A549 (cell line): Measurements from ENCODE around the gene UBAC2. TPM values are rescaled to one million over a fixed set of nuclear protein-coding genes. Genes with fewer than 3 reads are reported as not detected.

ENCODE experiments used
- ATAC-seq, 2 experiments: fragments of 200-7000 bp in 1 of 2; fragments of >200 bp in 1 of 2; cut with Nextera tagmentation in 1 of 2; cut with Tn5 transposase in 1 of 2; 3 replicates each; pipeline versions ENCODE4 v1.8.0 to v1.9.1; 2018 to 2020; ENCODE audit warnings: mild to moderate bottlenecking in 1 of 2, moderate library complexity in 1 of 2
- CTCF ChIA-PET: fragments of 300-600 bp; sonication (Branson Sonifier 250); formaldehyde crosslinking; extraction: SDS; loops from one replicate; lab custom pipeline; 2021; ENCODE audit warnings: antibody characterized with exemption, inconsistent platforms; lab: Yijun Ruan, JAX
- POLR2A ChIA-PET: fragments of 350-600 bp; formaldehyde crosslinking; extraction: SDS; loops from one replicate; lab custom pipeline; 2021; ENCODE audit warnings: antibody characterized with exemption, inconsistent platforms; lab: Yijun Ruan, JAX
- DNase-seq, 2 experiments: peaks; one replicate each; pipeline versions ENCODE4 v3.0.0 to v3.0.0-alpha.2; 2011 to 2016; ENCODE audit warnings: low read depth in 1 of 2, low spot score in 1 of 2
- FAIRE-seq: peaks from 2 replicates; lab custom pipeline; 2011; peaks lifted over from hg19 to GRCh38; lab: Jason Lieb, UNC
- H3K27ac ChIP-seq, 2 experiments: fragments of >200 bp; sonication (Bioruptor Twin); formaldehyde crosslinking; 3 replicates each; pipeline ENCODE4 v1.5.1; 2016 to 2017
- H3K4me1 ChIP-seq: fragments of >200 bp; sonication (Bioruptor Twin); formaldehyde crosslinking; 3 replicates; pipeline ENCODE4 v1.6.1; 2016
- H3K4me2 ChIP-seq: fragments of >200 bp; sonication (Bioruptor Twin); formaldehyde crosslinking; 3 replicates; pipeline ENCODE4 v1.6.1; 2016
- H3K4me3 ChIP-seq: fragments of >200 bp; sonication (Bioruptor Twin); formaldehyde crosslinking; 3 replicates; pipeline ENCODE4 v1.5.1; 2016
- H3K9me3 ChIP-seq: fragments of >200 bp; sonication (Bioruptor Twin); formaldehyde crosslinking; 3 replicates; pipeline ENCODE4 v1.6.1; 2016
- BHLHE40 ChIP-seq: IDR thresholded peaks from 2 replicates; pipeline ENCODE4 v1.6.1; 2012; ENCODE audit warnings: low read depth, low read length, inconsistent platforms
- CBX8 ChIP-seq: fragments of 200-600 bp; sonication (generic); IDR thresholded peaks from 2 replicates; pipeline ENCODE4 v1.6.1; 2016
- E2F6 ChIP-seq: IDR thresholded peaks from 2 replicates; pipeline ENCODE4 v1.6.1; 2012; ENCODE audit warnings: low read depth, borderline replicate concordance
- EHF ChIP-seq: fragments of 250-450 bp; sonication (Bioruptor Pico); IDR thresholded peaks from 2 replicates; pipeline ENCODE4 v1.5.0; 2020; ENCODE audit warnings: mild to moderate bottlenecking
- EHMT2 ChIP-seq: fragments of 200-600 bp; sonication (generic); IDR thresholded peaks from 2 replicates; pipeline ENCODE4 v1.6.1; 2016; ENCODE audit warnings: antibody characterized with exemption, low read depth, mild to moderate bottlenecking, moderate library complexity
- EP300 ChIP-seq, 2 experiments: fragments of >200 bp; sonication (Bioruptor Twin); formaldehyde crosslinking; IDR thresholded peaks; 2 replicates in 1 of 2; 3 replicates in 1 of 2; pipeline ENCODE4 v1.6.1; 2016 to 2017
- ESRRA ChIP-seq: fragments of 150-350 bp; IDR thresholded peaks from 2 replicates; pipeline ENCODE4 v1.6.1; 2014; ENCODE audit warnings: mild to moderate bottlenecking, low read length, borderline replicate concordance
- FOSB ChIP-seq: fragments of 250-450 bp; sonication (Bioruptor Pico); IDR thresholded peaks from 2 replicates; pipeline ENCODE4 v1.5.0; 2020; ENCODE audit warnings: mild to moderate bottlenecking, moderate library complexity
- HDAC2 ChIP-seq: fragments of 200-600 bp; sonication (generic); IDR thresholded peaks from 2 replicates; pipeline ENCODE4 v1.6.1; 2016
- HOXB13 ChIP-seq: fragments of 250-450 bp; sonication (Bioruptor Pico); IDR thresholded peaks from 2 replicates; pipeline ENCODE4 v1.5.0; 2020; ENCODE audit warnings: low read depth, mild to moderate bottlenecking, moderate library complexity
- JUNB ChIP-seq: fragments of >200 bp; sonication (Bioruptor Twin); formaldehyde crosslinking; IDR thresholded peaks from 2 replicates; pipeline ENCODE4 v1.6.1; 2016
- KDM5A ChIP-seq: fragments of 200-600 bp; sonication (generic); IDR thresholded peaks from 2 replicates; pipeline ENCODE4 v1.6.1; 2016; ENCODE audit warnings: antibody characterized with exemption, mild to moderate bottlenecking
- NFE2L2 ChIP-seq: fragments of 150-350 bp; conservative IDR thresholded peaks from 2 replicates; pipeline ENCODE4 v1.6.1; 2014; ENCODE audit warnings: low read length
- NR3C1 ChIP-seq: fragments of >200 bp; sonication (Bioruptor Twin); formaldehyde crosslinking; IDR thresholded peaks from 3 replicates; pipeline ENCODE4 v1.6.1; 2017
- PHF8 ChIP-seq: fragments of 200-600 bp; sonication (generic); IDR thresholded peaks from 2 replicates; pipeline ENCODE4 v1.6.1; 2016; ENCODE audit warnings: low read depth, mild to moderate bottlenecking, antibody characterized with exemption, moderate library complexity, borderline replicate concordance
- POLR2AphosphoS2 ChIP-seq: conservative IDR thresholded peaks from 2 replicates; pipeline ENCODE4 v1.6.1; 2012; ENCODE audit warnings: low read length, improper control_type of control experiment, inconsistent platforms
- RCOR1 ChIP-seq: fragments of 150-350 bp; IDR thresholded peaks from 2 replicates; pipeline ENCODE4 v1.6.1; 2014; ENCODE audit warnings: antibody characterized with exemption, low read length, low read depth
- RNF2 ChIP-seq: fragments of 200-600 bp; sonication (generic); IDR thresholded peaks from 2 replicates; pipeline ENCODE4 v1.6.1; 2016; ENCODE audit warnings: low read depth, mild to moderate bottlenecking, antibody characterized with exemption, moderate library complexity, borderline replicate concordance
- SMC3 ChIP-seq: fragments of >200 bp; sonication (Bioruptor Twin); formaldehyde crosslinking; IDR thresholded peaks from 3 replicates; pipeline ENCODE4 v1.6.1; 2018; ENCODE audit warnings: inconsistent platforms
- SREBF2 ChIP-seq: fragments of 450-650 bp; IDR thresholded peaks from 2 replicates; pipeline ENCODE4 v1.6.1; 2014; ENCODE audit warnings: mild to moderate bottlenecking, moderate library complexity
- ZC3H11A ChIP-seq: fragments of 450-650 bp; IDR thresholded peaks from 2 replicates; pipeline ENCODE4 v1.6.1; 2014; ENCODE audit warnings: antibody characterized with exemption, mild to moderate bottlenecking
- WGBS: methylation state at CpG from one replicate; pipeline ENCODE4 v1.1.6; 2017; ENCODE audit errors: missing lambda C conversion rate; 5-methylcytosine and 5-hydroxymethylcytosine counted together
- polyA plus RNA-seq, 4 experiments: library from polyadenylated mRNA; depleted of rRNA in 3 of 4; stranded (reverse); fragments of >200 nt; fragmentation: RNase III in 1 of 4; extraction: RNeasy Plus Mini Kit Qiagen cat#74134 plus additional on column Dnase treatment in 1 of 4; gene quantifications; 2 replicates in 3 of 4; 3 replicates in 1 of 4; pipeline ENCODE4 v1.2.3, GENCODE V29; 2011 to 2017
- TF ChIP-seq, protein P1 (sequence below): fragments of 200-600 bp; sonication (generic); IDR thresholded peaks from 2 replicates; pipeline ENCODE4 v1.6.1; 2016; ENCODE audit warnings: antibody characterized with exemption, mild to moderate bottlenecking, moderate library complexity
- TF ChIP-seq, protein P2 (sequence below): fragments of 450-650 bp; IDR thresholded peaks from 2 replicates; pipeline ENCODE4 v1.6.1; 2014; ENCODE audit warnings: antibody characterized with exemption
- TF ChIP-seq, protein P3 (sequence below): fragments of >200 bp; sonication (Bioruptor Twin); formaldehyde crosslinking; IDR thresholded peaks from 3 replicates; pipeline ENCODE4 v1.5.1; 2016

Gene UBAC2
- polyA plus RNA-seq, 2 of the 4 experiments (the other 2 are of a cell fraction) = 61.6 to 103 TPM

GRCh38 chr13:99375738-99376080 is 175.1 kb downstream of the UBAC2 start:
- 92% methylated on average over 2 of the region's 2 CpGs for WGBS
- ATAC-seq (no peak), FAIRE-seq (no peak), DNase-seq (no peak)
- H3K9me3 ChIP-seq = no peaks in the 10 kb centered on the region
- ChIA-PET CTCF (interaction anchor here (2.5 kb wide), 1 partner anchor 61 kb away, joined by 8 read pairs; no protein-coding TSS in a partner anchor), POLR2A (no interaction called here)
- H3K4me3 ChIP-seq = no peak overlapping the region
- TF ChIP-seq EHF (CRISPR knock-in tag) (no peak), NR3C1 (no peak), CBX8 (no peak), SMC3 (no peak), ZC3H11A (no peak), RCOR1 (no peak)
- TF ChIP-seq, protein P1, sequence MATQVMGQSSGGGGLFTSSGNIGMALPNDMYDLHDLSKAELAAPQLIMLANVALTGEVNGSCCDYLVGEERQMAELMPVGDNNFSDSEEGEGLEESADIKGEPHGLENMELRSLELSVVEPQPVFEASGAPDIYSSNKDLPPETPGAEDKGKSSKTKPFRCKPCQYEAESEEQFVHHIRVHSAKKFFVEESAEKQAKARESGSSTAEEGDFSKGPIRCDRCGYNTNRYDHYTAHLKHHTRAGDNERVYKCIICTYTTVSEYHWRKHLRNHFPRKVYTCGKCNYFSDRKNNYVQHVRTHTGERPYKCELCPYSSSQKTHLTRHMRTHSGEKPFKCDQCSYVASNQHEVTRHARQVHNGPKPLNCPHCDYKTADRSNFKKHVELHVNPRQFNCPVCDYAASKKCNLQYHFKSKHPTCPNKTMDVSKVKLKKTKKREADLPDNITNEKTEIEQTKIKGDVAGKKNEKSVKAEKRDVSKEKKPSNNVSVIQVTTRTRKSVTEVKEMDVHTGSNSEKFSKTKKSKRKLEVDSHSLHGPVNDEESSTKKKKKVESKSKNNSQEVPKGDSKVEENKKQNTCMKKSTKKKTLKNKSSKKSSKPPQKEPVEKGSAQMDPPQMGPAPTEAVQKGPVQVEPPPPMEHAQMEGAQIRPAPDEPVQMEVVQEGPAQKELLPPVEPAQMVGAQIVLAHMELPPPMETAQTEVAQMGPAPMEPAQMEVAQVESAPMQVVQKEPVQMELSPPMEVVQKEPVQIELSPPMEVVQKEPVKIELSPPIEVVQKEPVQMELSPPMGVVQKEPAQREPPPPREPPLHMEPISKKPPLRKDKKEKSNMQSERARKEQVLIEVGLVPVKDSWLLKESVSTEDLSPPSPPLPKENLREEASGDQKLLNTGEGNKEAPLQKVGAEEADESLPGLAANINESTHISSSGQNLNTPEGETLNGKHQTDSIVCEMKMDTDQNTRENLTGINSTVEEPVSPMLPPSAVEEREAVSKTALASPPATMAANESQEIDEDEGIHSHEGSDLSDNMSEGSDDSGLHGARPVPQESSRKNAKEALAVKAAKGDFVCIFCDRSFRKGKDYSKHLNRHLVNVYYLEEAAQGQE = no peak
- H3K4me2 ChIP-seq = no peak overlapping the region
- H3K27ac ChIP-seq = no peak overlapping the region
- no peaks in the 10 kb centered on the region for H3K4me1 ChIP-seq

GRCh38 chr13:99376132-99376531 is 175.5 kb downstream of the UBAC2 start:
- H3K27ac ChIP-seq = no peak overlapping the region
- CTCF ChIA-PET = interaction anchor here (0.7 to 2.5 kb wide), 2 partner anchors 8 to 60 kb away, joined by 3 to 8 read pairs; no protein-coding TSS in a partner anchor

GRCh38 chr13:99376924-99377323 is 176.3 kb downstream of the UBAC2 start:
- Histone ChIP-seq H3K27ac (no peak overlapping the region), H3K9me3 (no peaks in the 10 kb centered on the region), H3K4me2 (no peak overlapping the region), H3K4me1 (no peaks in the 10 kb centered on the region), H3K4me3 (no peak overlapping the region)
- CTCF ChIA-PET = interaction anchor here (0.7 to 3.6 kb wide), 3 partner anchors 8 to 60 kb away, joined by 3 to 13 read pairs (median 8); no protein-coding TSS in a partner anchor
- 92% methylated on average over 8 of the region's 9 CpGs for WGBS
- POLR2A ChIA-PET = no interaction called here
- DNase-seq (no peak), FAIRE-seq (no peak), ATAC-seq (no peak)
- no peak for TF ChIP-seq EHMT2
- TF ChIP-seq, protein P2, sequence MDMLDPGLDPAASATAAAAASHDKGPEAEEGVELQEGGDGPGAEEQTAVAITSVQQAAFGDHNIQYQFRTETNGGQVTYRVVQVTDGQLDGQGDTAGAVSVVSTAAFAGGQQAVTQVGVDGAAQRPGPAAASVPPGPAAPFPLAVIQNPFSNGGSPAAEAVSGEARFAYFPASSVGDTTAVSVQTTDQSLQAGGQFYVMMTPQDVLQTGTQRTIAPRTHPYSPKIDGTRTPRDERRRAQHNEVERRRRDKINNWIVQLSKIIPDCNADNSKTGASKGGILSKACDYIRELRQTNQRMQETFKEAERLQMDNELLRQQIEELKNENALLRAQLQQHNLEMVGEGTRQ = no peak
- TF ChIP-seq, protein P3, sequence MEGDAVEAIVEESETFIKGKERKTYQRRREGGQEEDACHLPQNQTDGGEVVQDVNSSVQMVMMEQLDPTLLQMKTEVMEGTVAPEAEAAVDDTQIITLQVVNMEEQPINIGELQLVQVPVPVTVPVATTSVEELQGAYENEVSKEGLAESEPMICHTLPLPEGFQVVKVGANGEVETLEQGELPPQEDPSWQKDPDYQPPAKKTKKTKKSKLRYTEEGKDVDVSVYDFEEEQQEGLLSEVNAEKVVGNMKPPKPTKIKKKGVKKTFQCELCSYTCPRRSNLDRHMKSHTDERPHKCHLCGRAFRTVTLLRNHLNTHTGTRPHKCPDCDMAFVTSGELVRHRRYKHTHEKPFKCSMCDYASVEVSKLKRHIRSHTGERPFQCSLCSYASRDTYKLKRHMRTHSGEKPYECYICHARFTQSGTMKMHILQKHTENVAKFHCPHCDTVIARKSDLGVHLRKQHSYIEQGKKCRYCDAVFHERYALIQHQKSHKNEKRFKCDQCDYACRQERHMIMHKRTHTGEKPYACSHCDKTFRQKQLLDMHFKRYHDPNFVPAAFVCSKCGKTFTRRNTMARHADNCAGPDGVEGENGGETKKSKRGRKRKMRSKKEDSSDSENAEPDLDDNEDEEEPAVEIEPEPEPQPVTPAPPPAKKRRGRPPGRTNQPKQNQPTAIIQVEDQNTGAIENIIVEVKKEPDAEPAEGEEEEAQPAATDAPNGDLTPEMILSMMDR = no peak
- no peak for TF ChIP-seq SREBF2
- no peak for TF ChIP-seq BHLHE40
- no peak for TF ChIP-seq CBX8
- no peak for TF ChIP-seq PHF8
- no peak for TF ChIP-seq JUNB
- TF ChIP-seq ESRRA = no peak
- TF ChIP-seq KDM5A = no peak

More at GRCh38 chr13:99376132-99376531, 175.5 kb downstream of the UBAC2 start:
- POLR2A ChIA-PET = no interaction called here
- Histone ChIP-seq H3K4me3 (no peak overlapping the region), H3K9me3 (no peaks in the 10 kb centered on the region), H3K4me2 (no peak overlapping the region), H3K4me1 (no peaks in the 10 kb centered on the region)
- TF ChIP-seq NR3C1 (no peak), RNF2 (no peak), POLR2AphosphoS2 (no peak), E2F6 (no peak), EP300 (IDR thresholded peaks at IDR 0.05) (no peak), FOSB (CRISPR knock-in tag) (no peak), NFE2L2 (no peak), HDAC2 (no peak), ZC3H11A (no peak), HOXB13 (no peak)
- TF ChIP-seq, protein P1 = no peak
- FAIRE-seq (no peak), DNase-seq (no peak), ATAC-seq (no peak)
- WGBS = 91% methylated on average over 1 of the region's 6 CpGs
